Measurements from ENCODE around the gene RBMS1. TPM values are rescaled to one million over a fixed set of nuclear protein-coding genes. Genes with fewer than 3 reads are reported as not detected.

RBMS1 gene
- total RNA-seq, 6 experiments from 2014 or later: 8.5 to 21.4 (median 14.3) TPM

- Histone ChIP-seq H3K4me3 (no peak overlapping the region), H3K36me3 (peaks cover 0 to 7% (median 2%) of the 10 kb centered on the region in 4 donors), H3K27me3 (no peaks in the 10 kb centered on the region), H3K9me3 (no peaks in the 10 kb centered on the region), H3K27ac (no peak overlapping the region), H3K4me1 (no peaks in the 10 kb centered on the region)
- ATAC-seq: no peak
- intact Hi-C loops (cut with DNase I): no loop called here
- TF ChIP-seq CTCF (IDR thresholded peaks at IDR 0.05) (no peak), POLR2A (IDR thresholded peaks at IDR 0.05) (no peak)
- DNase-seq: no peak
- 95% methylated on average over 5 of the region's 5 CpGs for WGBS (ENCODE audit: insufficient coverage, low coverage, low lambda C conversion rate, missing lambda C conversion rate)
Measured at GRCh38 chr2:160286551-160286950, 207.1 kb downstream of the RBMS1 start.

DNA sequence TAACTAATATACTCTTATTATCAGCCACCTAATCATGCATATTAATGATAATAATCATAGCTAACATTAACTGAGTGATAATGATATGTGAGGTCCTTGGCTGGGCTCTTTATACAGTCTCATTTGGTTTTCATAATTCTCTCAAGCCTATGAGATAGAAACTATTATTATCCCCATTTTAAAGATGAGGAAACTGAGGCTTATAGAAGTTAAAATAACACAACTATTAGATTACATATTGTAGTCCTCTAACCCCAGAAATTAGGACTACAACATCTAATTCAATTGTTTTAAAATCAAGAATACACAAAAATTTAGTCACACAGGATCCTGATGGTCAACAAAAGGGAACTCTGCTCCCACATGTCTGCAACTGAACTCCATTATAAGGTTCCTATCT, 209.9 kb downstream of the RBMS1 start:
- H3K4me1 ChIP-seq: peaks cover 0 to 6% (median 0%) of the 10 kb centered on the region in 4 donors
- TF ChIP-seq POLR2A (IDR thresholded peaks at IDR 0.05): no peak
- no peak for TF ChIP-seq CTCF (IDR thresholded peaks at IDR 0.05)
- ATAC-seq (no peak), DNase-seq (no peak)
- H3K36me3 ChIP-seq: peaks cover 0 to 7% (median 2%) of the 10 kb centered on the region in 4 donors
- no peaks in the 10 kb centered on the region for H3K9me3 ChIP-seq
- no peak overlapping the region for H3K4me3 ChIP-seq
- intact Hi-C loops (cut with DNase I): no loop called here
- H3K27me3 ChIP-seq: no peaks in the 10 kb centered on the region
- H3K27ac ChIP-seq: no peak overlapping the region

GRCh38 chr2:160282063-160282580, 211.5 kb downstream of the RBMS1 start:
- ATAC-seq (no peak), DNase-seq (no peak)
- TF ChIP-seq CTCF (IDR thresholded peaks at IDR 0.05): no peak
- TF ChIP-seq POLR2A (IDR thresholded peaks at IDR 0.05): no peak
- Histone ChIP-seq H3K9me3 (no peaks in the 10 kb centered on the region), H3K4me3 (no peak overlapping the region), H3K27ac (no peak overlapping the region), H3K36me3 (peaks cover 0 to 19% (median 2%) of the 10 kb centered on the region in 4 donors), H3K4me1 (peaks cover 0 to 6% (median 0%) of the 10 kb centered on the region in 4 donors), H3K27me3 (no peaks in the 10 kb centered on the region)
- WGBS (ENCODE audit: insufficient coverage, low coverage, low lambda C conversion rate, missing lambda C conversion rate): 79% methylated on average over 2 of the region's 2 CpGs
- intact Hi-C loops (cut with DNase I): no loop called here

DNA sequence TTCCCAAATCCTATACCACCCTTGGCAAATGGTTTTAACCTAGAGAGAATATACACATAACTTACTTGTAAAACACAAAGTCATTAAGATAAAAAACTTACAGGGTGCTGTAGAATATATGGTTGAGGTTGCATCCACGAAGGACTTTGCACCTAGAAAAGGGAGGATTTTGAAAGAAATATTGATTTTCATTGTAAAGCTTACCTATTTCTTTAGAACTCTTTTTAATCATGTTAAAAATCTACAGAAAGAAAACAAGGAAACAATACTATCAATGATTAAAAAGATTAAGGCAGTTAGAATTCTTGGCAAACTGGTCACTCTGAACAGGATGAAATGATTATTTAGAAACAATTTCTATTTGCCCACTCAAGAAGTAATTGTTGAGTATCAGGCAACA, 212.4 kb downstream of the RBMS1 start:
- Histone ChIP-seq H3K9me3 (no peaks in the 10 kb centered on the region), H3K27me3 (no peaks in the 10 kb centered on the region), H3K4me1 (peaks cover 0 to 6% (median 0%) of the 10 kb centered on the region in 4 donors), H3K36me3 (peaks cover 0 to 26% (median 2%) of the 10 kb centered on the region in 4 donors), H3K27ac (no peak overlapping the region), H3K4me3 (no peak overlapping the region)
- intact Hi-C loops (cut with DNase I): no loop called here
- ATAC-seq: no peak
- TF ChIP-seq CTCF (IDR thresholded peaks at IDR 0.05) (no peak), POLR2A (IDR thresholded peaks at IDR 0.05) (no peak)
- WGBS (ENCODE audit: insufficient coverage, low coverage, low lambda C conversion rate, missing lambda C conversion rate): 88% methylated on average over 1 of the region's 1 CpG
- no peak for DNase-seq

Measured in right lobe of liver (tissue), 6 donors.